ENCODE measurements around the gene GPRIN3.

- TF ChIP-seq CTCF (IDR thresholded peaks at IDR 0.05), result no peak
- TF ChIP-seq POLR2A (IDR thresholded peaks at IDR 0.05), result no peak
- no peak for TF ChIP-seq POLR2AphosphoS5 (IDR thresholded peaks at IDR 0.05)
Measured at GRCh38 chr4:89290727-89291516, 16.7 kb downstream of the GPRIN3 start.

All from upper lobe of left lung (tissue), 4 donors.